IPS-NIHi11 (cell line): ENCODE data around the gene AKT2.
"Not testable (repeated sequence)": the region's sequence is repeated elsewhere in the genome, so short reads cannot be mapped to it uniquely, and the experiment has no call there.

Source experiments
- DNase-seq: peaks from one replicate; pipeline ENCODE4 v3.0.0; 2012; ENCODE audit warnings: mixed read lengths, low spot score

The AKT2 gene

GRCh38 chr19:40284501-40285352, at the start of gene AKT2:
Gene AKT2, minus strand, starts transcription at chr19:40285345. Its CDS starts 20,078 bp downstream, at chr19:40265267.
- peak; percentile 89 for DNase-seq

- DNase-seq = not testable (repeated sequence)
Measured at GRCh38 chr19:40333083-40333482, 47.9 kb upstream of the AKT2 start.

- no peak for DNase-seq
Measured at GRCh38 chr19:40332669-40333068, 47.5 kb upstream of the AKT2 start.

- no peak for DNase-seq
Measured at GRCh38 chr19:40331052-40331451, 45.9 kb upstream of the AKT2 start.

GRCh38 chr19:40326201-40326600, 41.1 kb upstream of the AKT2 start:
- no peak for DNase-seq

- no peak for DNase-seq
Measured at GRCh38 chr19:40323705-40324104, 38.6 kb upstream of the AKT2 start.

GRCh38 chr19:40322951-40323615, 37.9 kb upstream of the AKT2 start:
- DNase-seq = no peak

- DNase-seq = no peak
Measured at GRCh38 chr19:40322271-40322610, 37.1 kb upstream of the AKT2 start.

- DNase-seq = no peak
Measured at GRCh38 chr19:40321566-40322270, 36.6 kb upstream of the AKT2 start.

GRCh38 chr19:40321076-40321475, 35.9 kb upstream of the AKT2 start:
- DNase-seq = no peak

- DNase-seq = no peak
Measured at GRCh38 chr19:40320558-40320935, 35.4 kb upstream of the AKT2 start.

- DNase-seq = no peak
Measured at GRCh38 chr19:40317338-40317737, 32.2 kb upstream of the AKT2 start.

- DNase-seq = no peak
Measured at GRCh38 chr19:40315812-40316470, 30.8 kb upstream of the AKT2 start.

GRCh38 chr19:40314656-40315055, 29.5 kb upstream of the AKT2 start:
- DNase-seq = no peak

GRCh38 chr19:40313229-40313983, 28.3 kb upstream of the AKT2 start:
- no peak for DNase-seq

GRCh38 chr19:40312533-40312932, 27.4 kb upstream of the AKT2 start:
- no peak for DNase-seq

- DNase-seq = no peak
Measured at GRCh38 chr19:40309666-40310065, 24.5 kb upstream of the AKT2 start.

- DNase-seq = peak; percentile 86
Measured at GRCh38 chr19:40305403-40305802, 20.3 kb upstream of the AKT2 start.

GRCh38 chr19:40304306-40304705, 19.2 kb upstream of the AKT2 start:
- no peak for DNase-seq

- no peak for DNase-seq
Measured at GRCh38 chr19:40303765-40304164, 18.6 kb upstream of the AKT2 start.

- DNase-seq = no peak
Measured at GRCh38 chr19:40302224-40303011, 17.3 kb upstream of the AKT2 start.
